GM15510 (cell line): ENCODE measurements around the gene PFDN1.

ENCODE experiments used
- POLR2A ChIP-seq: IDR thresholded peaks from 3 replicates; pipeline ENCODE4 v1.6.1; 2011; ENCODE audit warnings: borderline replicate concordance; ENCODE audit not compliant: insufficient read length; ENCODE audit errors: extremely low read depth

The PFDN1 gene

GRCh38 chr5:140214831-140215230, 88.1 kb downstream of the PFDN1 start:
- no peak for TF ChIP-seq POLR2A

- TF ChIP-seq POLR2A: no peak
Observed at GRCh38 chr5:140213370-140213983, 89.4 kb downstream of the PFDN1 start.

- no peak for TF ChIP-seq POLR2A
Observed at GRCh38 chr5:140208065-140208464, 94.8 kb downstream of the PFDN1 start.

GRCh38 chr5:140207250-140207964, 95.5 kb downstream of the PFDN1 start:
- no peak for TF ChIP-seq POLR2A

GRCh38 chr5:140205952-140206351, 96.9 kb downstream of the PFDN1 start:
- TF ChIP-seq POLR2A: no peak

GRCh38 chr5:140205216-140205615, 97.7 kb downstream of the PFDN1 start:
- TF ChIP-seq POLR2A: no peak

GRCh38 chr5:140202610-140203009, 100.3 kb downstream of the PFDN1 start:
- TF ChIP-seq POLR2A: no peak

GRCh38 chr5:140202078-140202477, 100.8 kb downstream of the PFDN1 start:
- TF ChIP-seq POLR2A: no peak

GRCh38 chr5:140197023-140197422, 105.9 kb downstream of the PFDN1 start:
- TF ChIP-seq POLR2A: no peak

GRCh38 chr5:140196115-140196814, 106.6 kb downstream of the PFDN1 start:
- no peak for TF ChIP-seq POLR2A
